GM12801 (cell line): ENCODE results near the gene P2RY4.

Experiments
- TF ChIP-seq, protein P1 (sequence below): IDR thresholded peaks from one replicate; pipeline ENCODE4 v1.5.1; 2011; ENCODE audit warnings: control low read depth; ENCODE audit not compliant: insufficient read length; ENCODE audit errors: extremely low read depth

P2RY4 gene

GRCh38 chrX:70260104-70260503 lies at the start of gene P2RY4:
Gene P2RY4, minus strand, starts transcription at chrX:70260204. Its CDS starts 580 bp downstream, at chrX:70259624.
- TF ChIP-seq, protein P1, sequence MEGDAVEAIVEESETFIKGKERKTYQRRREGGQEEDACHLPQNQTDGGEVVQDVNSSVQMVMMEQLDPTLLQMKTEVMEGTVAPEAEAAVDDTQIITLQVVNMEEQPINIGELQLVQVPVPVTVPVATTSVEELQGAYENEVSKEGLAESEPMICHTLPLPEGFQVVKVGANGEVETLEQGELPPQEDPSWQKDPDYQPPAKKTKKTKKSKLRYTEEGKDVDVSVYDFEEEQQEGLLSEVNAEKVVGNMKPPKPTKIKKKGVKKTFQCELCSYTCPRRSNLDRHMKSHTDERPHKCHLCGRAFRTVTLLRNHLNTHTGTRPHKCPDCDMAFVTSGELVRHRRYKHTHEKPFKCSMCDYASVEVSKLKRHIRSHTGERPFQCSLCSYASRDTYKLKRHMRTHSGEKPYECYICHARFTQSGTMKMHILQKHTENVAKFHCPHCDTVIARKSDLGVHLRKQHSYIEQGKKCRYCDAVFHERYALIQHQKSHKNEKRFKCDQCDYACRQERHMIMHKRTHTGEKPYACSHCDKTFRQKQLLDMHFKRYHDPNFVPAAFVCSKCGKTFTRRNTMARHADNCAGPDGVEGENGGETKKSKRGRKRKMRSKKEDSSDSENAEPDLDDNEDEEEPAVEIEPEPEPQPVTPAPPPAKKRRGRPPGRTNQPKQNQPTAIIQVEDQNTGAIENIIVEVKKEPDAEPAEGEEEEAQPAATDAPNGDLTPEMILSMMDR = no peak

DNA sequence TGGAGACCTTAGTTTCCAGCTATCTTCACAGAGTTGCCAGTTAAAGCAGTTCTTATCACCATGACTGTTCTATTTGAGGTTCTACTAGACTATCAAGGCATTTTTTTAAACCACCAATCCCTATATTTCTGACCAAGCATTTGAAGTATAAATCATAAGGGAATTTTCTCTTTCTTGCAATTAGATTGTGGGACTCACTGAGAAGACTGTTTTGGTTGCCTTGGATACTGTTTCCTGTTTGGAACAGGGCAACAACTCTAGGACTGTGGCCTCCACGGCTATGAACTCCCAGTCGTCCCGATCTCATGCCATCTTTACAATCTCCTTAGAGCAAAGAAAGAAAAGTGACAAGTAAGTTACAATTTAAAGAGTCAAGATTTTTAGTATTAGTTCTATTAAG lies 41.7 kb upstream of the P2RY4 start:
- TF ChIP-seq, protein P1 = no peak

- TF ChIP-seq, protein P1 = no peak
These were observed 33.6 kb upstream of the P2RY4 start for GRCh38 chrX:70293621-70294020.

DNA sequence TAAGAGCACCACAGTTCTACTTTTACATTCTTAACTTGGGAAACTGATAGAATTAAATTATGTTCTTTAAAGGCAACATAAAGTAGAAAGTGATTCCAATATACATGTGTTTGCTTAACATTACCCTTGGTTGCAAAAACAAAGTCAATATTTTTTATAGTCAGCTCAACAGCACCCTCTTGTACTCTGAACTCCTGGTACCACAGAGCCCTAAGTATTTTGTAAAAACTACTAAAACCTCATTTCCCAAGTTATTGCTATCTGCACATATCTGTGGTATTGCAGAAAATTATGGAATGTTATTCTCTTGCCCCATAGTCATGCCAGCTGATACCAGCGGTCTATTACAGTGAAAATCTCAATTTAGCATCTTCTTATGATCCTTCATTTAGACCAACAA lies 32.8 kb upstream of the P2RY4 start:
- TF ChIP-seq, protein P1 = no peak

DNA sequence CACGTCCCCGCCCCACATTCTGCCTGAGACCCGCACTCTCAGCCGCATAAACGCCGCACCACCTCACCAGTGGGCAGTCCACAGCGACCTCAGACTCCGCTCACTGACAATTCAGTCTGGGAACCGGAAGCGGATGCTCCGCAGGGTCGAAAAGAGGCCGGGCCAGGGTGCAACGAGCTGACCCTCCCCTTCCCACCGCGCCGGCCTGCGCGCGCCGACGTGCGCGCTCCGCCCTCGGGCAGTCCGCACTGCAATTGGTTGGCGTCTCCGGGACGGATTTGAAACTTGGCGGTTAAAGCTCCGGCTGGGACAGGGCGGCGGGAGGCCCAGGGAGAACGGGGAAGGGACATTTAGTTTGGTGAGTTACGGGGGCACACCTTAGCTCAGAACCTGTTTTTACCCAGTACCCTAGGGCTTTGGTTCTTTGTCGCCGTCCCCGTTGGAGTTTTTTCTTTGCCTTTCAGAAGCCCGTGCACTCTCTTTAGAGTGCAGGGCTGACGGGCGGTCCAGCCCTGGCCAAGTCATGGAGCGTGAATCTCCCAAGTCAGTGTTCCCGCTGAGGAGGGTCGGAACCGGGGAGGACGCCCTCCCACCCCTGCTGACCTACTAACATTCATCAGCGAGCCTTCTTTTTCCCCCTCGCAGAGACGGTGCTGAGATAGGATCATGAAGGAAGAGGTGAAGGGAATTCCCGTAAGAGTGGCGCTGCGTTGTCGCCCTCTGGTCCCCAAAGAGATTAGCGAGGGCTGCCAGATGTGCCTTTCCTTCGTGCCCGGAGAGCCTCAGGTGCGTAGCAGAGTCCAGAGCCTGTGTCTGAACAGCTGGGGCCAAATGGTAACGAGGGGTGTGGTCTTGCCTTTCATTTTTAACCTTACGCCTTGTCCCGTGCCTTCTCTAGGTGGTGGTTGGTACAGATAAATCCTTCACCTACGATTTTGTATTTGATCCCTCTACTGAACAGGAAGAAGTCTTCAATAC lies 30.1 kb upstream of the P2RY4 start, which contains the start of the genes KIF4A and PDZD11:
Gene KIF4A, plus strand, starts transcription at position 312 of the 978 bp plus-strand sequence. Its CDS starts 355 bp downstream, at position 667.
Gene PDZD11, minus strand, starts transcription at position 135 of the 978 bp plus-strand sequence. CDS start 586 bp downstream, outside the sequence.
- TF ChIP-seq, protein P1 = no peak

GRCh38 chrX:70289168-70289792 lies 29.3 kb upstream of the P2RY4 start:
- TF ChIP-seq, protein P1 = no peak

DNA sequence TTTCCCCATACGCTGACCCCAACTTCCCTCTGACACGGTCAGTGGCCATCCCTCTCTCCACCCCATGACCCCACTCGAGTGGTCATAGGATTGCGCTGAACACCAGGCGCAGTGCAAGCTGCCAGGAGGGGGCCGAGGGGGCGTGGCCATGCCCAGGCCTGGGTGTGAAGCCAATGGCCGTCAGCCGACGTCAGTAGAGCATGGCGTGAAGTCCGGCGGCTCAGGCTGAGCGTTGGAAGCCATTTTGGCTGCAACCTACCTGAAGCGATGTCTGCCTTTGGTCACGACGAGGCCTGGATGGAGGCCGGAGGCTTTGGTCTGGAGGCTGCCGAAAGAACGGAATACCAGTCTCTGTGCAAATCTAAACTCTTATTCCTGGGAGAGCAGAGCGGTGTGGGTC lies 21.9 kb upstream of the P2RY4 start, which contains the start of gene RAB41:
Gene RAB41, plus strand, starts transcription at position 222 of the 400 bp plus-strand sequence. Its CDS starts 46 bp downstream, at position 268.
- TF ChIP-seq, protein P1 = no peak
